Tibial artery (tissue), 4 donors: ENCODE measurements around the gene TTLL9.

Experiments used
- DNase-seq, 2 donors: peaks; one replicate each; pipeline ENCODE4 v3.0.0-alpha.2; 2019
- H3K27ac ChIP-seq, 2 donors: fragments of 200-600 bp; sonication (generic) in 1 of 2; 1 replicate in 1 of 2; 2 replicates in 1 of 2; pipeline ENCODE4 v1.5.1; 2018 to 2019; ENCODE audit warnings: mild to moderate bottlenecking in 1 of 2
- H3K27me3 ChIP-seq, 2 donors: fragments of 200-600 bp; sonication (generic) in 1 of 2; one replicate each; pipeline versions ENCODE4 v1.5.1 to v1.6.0; 2016 to 2019
- H3K36me3 ChIP-seq, 3 donors: fragments of 200-600 bp; sonication (generic) in 2 of 3; one replicate each; pipeline ENCODE4 v1.5.1; 2016 to 2019; ENCODE audit warnings: mild to moderate bottlenecking in 2 of 3
- H3K4me1 ChIP-seq, 4 donors: fragments of 200-600 bp; sonication (generic) in 2 of 4; 1 replicate in 3 of 4; 2 replicates in 1 of 4; pipeline ENCODE4 v1.5.1; 2016 to 2019
- H3K4me3 ChIP-seq, 2 donors: fragments of 200-600 bp; sonication (generic) in 1 of 2; 1 replicate in 1 of 2; 2 replicates in 1 of 2; pipeline ENCODE4 v1.5.1; 2018 to 2019; ENCODE audit warnings: mild to moderate bottlenecking in 2 of 2
- H3K9me3 ChIP-seq, 3 donors: fragments of 200-600 bp; sonication (generic) in 1 of 3; one replicate each; pipeline ENCODE4 v1.5.1; 2016 to 2019
- intact Hi-C: fragments of 100-400 bp; cut with DNase I; formaldehyde crosslinking; loops from one replicate; pipeline ENCODE4 v1.15.0; 2023; ENCODE audit warnings: low total_unique reads
- TF ChIP-seq, protein P1 (sequence below), 2 experiments: fragments of 200-600 bp in 1 of 2; fragments of 450-650 bp in 1 of 2; IDR thresholded peaks; one replicate each; pipeline ENCODE4 v1.5.1; 2017 to 2019; ENCODE audit warnings: antibody characterized with exemption in 2 of 2, mild to moderate bottlenecking in 1 of 2, moderate library complexity in 1 of 2

The TTLL9 gene

DNA sequence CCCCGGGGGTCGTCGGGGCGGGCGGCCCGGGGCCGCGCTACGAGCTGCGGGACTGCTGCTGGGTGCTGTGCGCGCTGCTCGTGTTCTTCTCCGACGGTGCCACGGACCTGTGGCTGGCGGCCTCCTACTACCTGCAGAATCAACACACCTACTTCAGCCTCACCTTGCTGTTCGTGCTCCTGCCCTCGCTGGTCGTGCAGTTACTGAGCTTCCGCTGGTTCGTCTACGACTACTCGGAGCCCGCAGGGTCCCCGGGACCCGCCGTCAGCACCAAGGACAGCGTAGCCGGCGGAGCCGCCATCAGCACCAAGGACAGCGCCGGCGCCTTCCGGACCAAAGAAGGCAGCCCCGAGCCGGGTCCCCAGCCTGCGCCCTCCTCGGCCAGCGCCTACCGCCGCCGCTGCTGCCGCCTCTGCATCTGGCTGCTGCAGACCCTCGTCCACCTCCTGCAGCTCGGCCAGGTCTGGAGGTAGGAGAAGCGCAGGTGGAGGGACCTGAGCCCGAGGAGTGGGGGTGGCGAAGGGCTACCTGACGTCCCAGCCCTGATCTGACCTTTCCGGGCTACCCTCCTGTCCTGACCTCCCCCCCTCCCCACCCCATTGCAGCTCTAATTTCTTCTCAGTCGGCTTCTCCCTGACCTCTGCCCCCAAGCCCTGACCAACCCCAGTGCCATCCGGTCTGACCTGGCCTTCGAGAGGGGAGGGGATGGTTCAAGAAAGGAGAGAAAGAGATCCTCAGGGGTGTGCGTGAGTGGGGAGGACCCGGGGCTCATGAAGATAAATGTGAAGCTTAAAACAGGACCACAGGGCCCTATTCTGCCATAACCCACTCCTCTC lies 98.1 kb downstream of the TTLL9 start:
- intact Hi-C loops, result no loop called here

DNA sequence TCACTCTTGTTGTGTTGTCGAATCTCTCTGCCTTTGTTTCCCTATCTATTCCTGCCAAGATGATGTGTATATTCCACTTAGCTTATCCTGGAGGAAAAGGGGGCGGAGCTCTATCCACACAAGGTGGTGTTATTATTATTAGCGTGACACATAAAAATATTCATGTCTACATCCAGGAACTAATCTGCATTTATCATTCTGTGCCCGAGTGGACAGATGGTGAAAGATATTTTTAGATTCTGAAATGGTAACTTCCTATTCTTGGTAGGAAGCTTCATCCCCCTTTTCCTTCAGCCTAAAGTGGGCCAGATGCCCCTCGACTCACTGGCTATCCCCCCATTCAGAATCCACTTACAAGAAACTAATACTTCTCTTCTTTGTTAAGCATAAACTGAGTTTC lies 99.6 kb downstream of the TTLL9 start:
- intact Hi-C loops, result no loop called here
- TF ChIP-seq, protein P1, sequence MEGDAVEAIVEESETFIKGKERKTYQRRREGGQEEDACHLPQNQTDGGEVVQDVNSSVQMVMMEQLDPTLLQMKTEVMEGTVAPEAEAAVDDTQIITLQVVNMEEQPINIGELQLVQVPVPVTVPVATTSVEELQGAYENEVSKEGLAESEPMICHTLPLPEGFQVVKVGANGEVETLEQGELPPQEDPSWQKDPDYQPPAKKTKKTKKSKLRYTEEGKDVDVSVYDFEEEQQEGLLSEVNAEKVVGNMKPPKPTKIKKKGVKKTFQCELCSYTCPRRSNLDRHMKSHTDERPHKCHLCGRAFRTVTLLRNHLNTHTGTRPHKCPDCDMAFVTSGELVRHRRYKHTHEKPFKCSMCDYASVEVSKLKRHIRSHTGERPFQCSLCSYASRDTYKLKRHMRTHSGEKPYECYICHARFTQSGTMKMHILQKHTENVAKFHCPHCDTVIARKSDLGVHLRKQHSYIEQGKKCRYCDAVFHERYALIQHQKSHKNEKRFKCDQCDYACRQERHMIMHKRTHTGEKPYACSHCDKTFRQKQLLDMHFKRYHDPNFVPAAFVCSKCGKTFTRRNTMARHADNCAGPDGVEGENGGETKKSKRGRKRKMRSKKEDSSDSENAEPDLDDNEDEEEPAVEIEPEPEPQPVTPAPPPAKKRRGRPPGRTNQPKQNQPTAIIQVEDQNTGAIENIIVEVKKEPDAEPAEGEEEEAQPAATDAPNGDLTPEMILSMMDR (IDR thresholded peaks at IDR 0.05), result no peak
- H3K36me3 ChIP-seq, result no peaks in the 10 kb centered on the region
- H3K4me3 ChIP-seq, result no peak overlapping the region
- DNase-seq, result no peak
- peaks cover 0 to 4% (median 0%) of the 10 kb centered on the region in 4 donors for H3K4me1 ChIP-seq
- H3K9me3 ChIP-seq, result no peaks in the 10 kb centered on the region
- H3K27ac ChIP-seq, result no peak overlapping the region
- H3K27me3 ChIP-seq, result peaks cover 0 to 66% of the 10 kb centered on the region in 2 donors

More for the DNA sequence above, 98.1 kb downstream of the TTLL9 start:
- TF ChIP-seq, protein P1 (IDR thresholded peaks at IDR 0.05), result no peak
- peaks cover 0 to 4% (median 0%) of the 10 kb centered on the region in 4 donors for H3K4me1 ChIP-seq
- H3K27ac ChIP-seq, result no peak overlapping the region
- peaks cover 0 to 58% of the 10 kb centered on the region in 2 donors for H3K27me3 ChIP-seq
- DNase-seq, result peak; percentile 57 to 77
- H3K9me3 ChIP-seq, result no peaks in the 10 kb centered on the region
- no peaks in the 10 kb centered on the region for H3K36me3 ChIP-seq
- no peak overlapping the region for H3K4me3 ChIP-seq

DNA sequence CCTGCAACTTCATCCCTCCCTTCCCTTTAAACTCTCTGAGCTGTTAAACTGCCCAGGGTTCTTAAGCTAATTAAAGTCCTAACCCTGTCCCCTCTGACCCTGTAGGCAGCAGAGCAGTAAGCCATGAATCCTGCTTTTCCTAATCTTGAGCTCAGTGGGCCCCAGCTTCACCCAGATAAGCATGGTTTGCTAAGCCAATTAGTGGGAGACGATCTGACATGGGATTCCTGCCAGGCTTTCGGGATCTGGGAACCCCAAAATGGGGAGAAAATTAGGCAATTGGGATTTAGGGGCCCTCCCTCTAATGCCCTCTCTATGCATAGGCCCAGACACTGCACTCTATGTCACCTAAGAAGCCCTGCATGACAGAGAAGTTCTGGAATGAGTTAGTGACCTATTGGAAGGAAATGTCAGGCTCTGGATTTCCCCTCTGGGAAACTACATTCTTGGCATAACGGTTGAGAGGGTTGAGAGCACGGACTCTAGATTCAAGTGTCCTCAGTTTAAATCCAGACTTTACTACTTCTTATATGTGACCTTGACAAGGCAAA lies 102.1 kb downstream of the TTLL9 start:
- Histone ChIP-seq H3K36me3 (no peaks in the 10 kb centered on the region), H3K4me3 (no peak overlapping the region), H3K27me3 (peaks cover 0 to 62% of the 10 kb centered on the region in 2 donors), H3K9me3 (no peaks in the 10 kb centered on the region), H3K27ac (no peak overlapping the region), H3K4me1 (peaks cover 0 to 4% (median 0%) of the 10 kb centered on the region in 4 donors)
- no peak for DNase-seq
- TF ChIP-seq, protein P1 (IDR thresholded peaks at IDR 0.05), result no peak
- intact Hi-C loops, result no loop called here

DNA sequence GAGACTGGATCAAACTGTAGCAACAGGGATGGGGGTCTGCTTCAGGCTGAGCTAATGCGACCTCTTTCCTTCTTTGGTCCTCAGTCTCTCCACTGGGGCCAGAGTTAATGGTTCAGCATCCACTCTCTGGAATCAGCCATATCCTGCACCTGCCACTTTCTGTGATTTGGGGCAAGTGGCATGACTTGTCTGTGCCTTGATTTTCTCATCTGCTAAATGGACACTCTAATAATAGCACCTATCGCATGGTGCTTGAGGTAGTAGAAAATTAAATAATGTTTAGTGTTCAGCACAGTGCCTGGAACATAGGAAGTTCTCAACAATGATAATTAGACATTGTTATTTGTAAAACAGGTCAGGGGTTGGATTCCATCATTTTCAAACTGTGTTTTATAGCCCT lies 103.9 kb downstream of the TTLL9 start:
- intact Hi-C loops, result no loop called here
- Histone ChIP-seq H3K27me3 (peaks cover 0 to 49% of the 10 kb centered on the region in 2 donors), H3K36me3 (no peaks in the 10 kb centered on the region), H3K4me1 (no peaks in the 10 kb centered on the region), H3K27ac (no peak overlapping the region), H3K9me3 (no peaks in the 10 kb centered on the region), H3K4me3 (no peak overlapping the region)
- no peak for DNase-seq
- TF ChIP-seq, protein P1 (IDR thresholded peaks at IDR 0.05), result no peak

DNA sequence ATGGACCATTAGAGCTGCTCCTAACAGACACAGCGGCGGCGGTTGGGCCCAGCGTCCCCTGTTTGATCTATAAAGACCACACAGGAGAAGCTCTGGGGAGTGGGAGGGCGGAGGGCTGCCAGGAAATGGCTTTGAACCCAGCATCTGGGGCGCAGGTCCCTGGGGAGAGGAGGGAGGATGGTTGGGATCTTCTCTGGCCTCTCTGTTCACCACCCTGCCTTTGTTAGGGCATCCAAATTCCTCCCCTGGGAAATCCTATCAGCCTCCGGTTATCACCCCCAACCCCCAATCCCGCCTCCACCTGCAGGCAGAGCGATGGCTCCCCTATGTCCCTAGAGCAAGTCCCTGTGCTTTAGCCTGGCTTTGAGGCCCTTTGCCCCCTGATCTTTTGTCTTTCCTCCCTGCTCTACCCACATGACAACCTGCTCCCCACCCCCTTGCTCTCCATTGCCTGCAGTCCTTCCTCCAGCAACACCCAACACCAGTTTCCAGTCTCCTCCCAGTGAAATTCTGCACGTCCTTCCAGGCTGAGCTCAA lies 104.6 kb downstream of the TTLL9 start:
- no peaks in the 10 kb centered on the region for H3K4me1 ChIP-seq
- H3K36me3 ChIP-seq, result no peaks in the 10 kb centered on the region
- no peak for DNase-seq
- no peak overlapping the region for H3K4me3 ChIP-seq
- TF ChIP-seq, protein P1 (IDR thresholded peaks at IDR 0.05), result no peak
- H3K9me3 ChIP-seq, result no peaks in the 10 kb centered on the region
- H3K27ac ChIP-seq, result no peak overlapping the region
- intact Hi-C loops, result no loop called here
- H3K27me3 ChIP-seq, result peaks cover 0 to 48% of the 10 kb centered on the region in 2 donors
